PC-3 (cell line): ENCODE measurements around the gene DLG2. TPM values are rescaled to one million over a fixed set of nuclear protein-coding genes. Genes with fewer than 3 reads are reported as not detected.

Experiments used
- ATAC-seq: fragments of 200-7000 bp; cut with Tn5 transposase; 2 replicates; pipeline ENCODE4 v1.9.1; 2020; ENCODE audit warnings: mild to moderate bottlenecking, moderate library complexity
- BruUV-seq: library from RNA; stranded (reverse); fragments of 400-500 nt; replicated peaks from 2 replicates; lab custom pipeline; 2021; lab: Mats Ljungman, UMichigan
- CTCF ChIA-PET: fragments of 300-600 bp; sonication (Branson Sonifier 250); formaldehyde crosslinking; loops from one replicate; lab custom pipeline; 2022; ENCODE audit warnings: antibody characterized with exemption; lab: Charles Lee
- POLR2A ChIA-PET: fragments of 300-600 bp; sonication (Branson Sonifier 250); formaldehyde crosslinking; loops from one replicate; lab custom pipeline; 2022; ENCODE audit warnings: antibody characterized with exemption; ENCODE audit not compliant: unreplicated experiment; lab: Charles Lee
- DNase-seq: peaks from one replicate; pipeline ENCODE4 v3.0.0-alpha.2; 2015
- H2AFZ ChIP-seq: fragments of 300-600 bp; sonication (generic); 2 replicates; pipeline ENCODE4 v1.6.0; 2016; ENCODE audit warnings: antibody characterized with exemption, low read length
- H3F3A ChIP-seq: fragments of 300-600 bp; sonication (generic); one replicate; pipeline ENCODE4 v1.6.0; 2017; ENCODE audit warnings: antibody characterized with exemption, low read length, control low read depth, mild to moderate bottlenecking; ENCODE audit not compliant: unreplicated experiment
- H3K27ac ChIP-seq: fragments of 300-600 bp; sonication (generic); 2 replicates; pipeline ENCODE4 v1.5.1; 2016; ENCODE audit warnings: mild to moderate bottlenecking, low read length
- H3K27me3 ChIP-seq: fragments of 300-600 bp; sonication (generic); 2 replicates; pipeline ENCODE4 v1.6.1; 2016; ENCODE audit warnings: low read length, mixed read lengths
- H3K36me3 ChIP-seq: fragments of 300-600 bp; sonication (generic); 2 replicates; pipeline ENCODE4 v1.6.1; 2016; ENCODE audit warnings: low read depth, mixed run types, low read length, mixed read lengths
- H3K4me1 ChIP-seq: fragments of 300-600 bp; sonication (generic); 2 replicates; pipeline ENCODE4 v1.5.1; 2016; ENCODE audit warnings: low read length; ENCODE audit not compliant: insufficient read depth
- H3K4me2 ChIP-seq: fragments of 300-600 bp; sonication (generic); 2 replicates; pipeline ENCODE4 v1.6.0; 2016; ENCODE audit warnings: low read length
- H3K4me3 ChIP-seq: fragments of 300-600 bp; sonication (generic); 2 replicates; pipeline ENCODE4 v1.5.1; 2016; ENCODE audit warnings: mild to moderate bottlenecking, low read length, mixed read lengths
- H3K79me2 ChIP-seq: fragments of 300-600 bp; sonication (generic); 2 replicates; pipeline ENCODE4 v1.6.1; 2017; ENCODE audit warnings: low read length, mixed read lengths
- H3K9ac ChIP-seq: fragments of 300-600 bp; sonication (generic); 2 replicates; pipeline ENCODE4 v1.6.0; 2016; ENCODE audit warnings: mild to moderate bottlenecking, low read length
- H3K9me2 ChIP-seq: fragments of 300-600 bp; sonication (generic); replicated peaks from 2 replicates; pipeline ENCODE4 v1.6.1; 2016; ENCODE audit warnings: mixed run types, low read length, mixed read lengths
- H3K9me3 ChIP-seq: fragments of 300-600 bp; sonication (generic); 2 replicates; pipeline ENCODE4 v1.6.1; 2016; ENCODE audit warnings: low read length, mixed read lengths
- H4K20me1 ChIP-seq: fragments of 300-600 bp; sonication (generic); 2 replicates; pipeline ENCODE4 v1.6.1; 2016; ENCODE audit warnings: low read length, mixed read lengths
- EZH2 ChIP-seq: fragments of 300-600 bp; sonication (generic); IDR thresholded peaks from one replicate; pipeline ENCODE4 v1.6.1; 2017; ENCODE audit warnings: antibody characterized with exemption, mild to moderate bottlenecking, low read length; ENCODE audit not compliant: unreplicated experiment
- EZH2phosphoT487 ChIP-seq: fragments of 300-600 bp; sonication (generic); IDR thresholded peaks from 2 replicates; pipeline ENCODE4 v1.6.1; 2018; ENCODE audit warnings: mild to moderate bottlenecking, antibody characterized with exemption, low read length, borderline replicate concordance
- intact Hi-C: fragments of 100-400 bp; cut with micrococcal nuclease; formaldehyde crosslinking; loops from 2 replicates; pipeline ENCODE4 v1.9.0; 2023
- total RNA-seq: library from RNA; depleted of rRNA; stranded (reverse); fragments of >200 nt; gene quantifications from 2 replicates; pipeline ENCODE4 v1.2.3, GENCODE V29; 2014
- TF ChIP-seq, protein P1 (sequence below): fragments of 300-600 bp; sonication (generic); conservative IDR thresholded peaks from 2 replicates; pipeline ENCODE4 v1.5.1; 2017; ENCODE audit warnings: antibody characterized with exemption, low read depth, mild to moderate bottlenecking, low read length

Gene DLG2
- total RNA-seq, 1 experiment from 2014 or later, result 0.58 TPM

DNA sequence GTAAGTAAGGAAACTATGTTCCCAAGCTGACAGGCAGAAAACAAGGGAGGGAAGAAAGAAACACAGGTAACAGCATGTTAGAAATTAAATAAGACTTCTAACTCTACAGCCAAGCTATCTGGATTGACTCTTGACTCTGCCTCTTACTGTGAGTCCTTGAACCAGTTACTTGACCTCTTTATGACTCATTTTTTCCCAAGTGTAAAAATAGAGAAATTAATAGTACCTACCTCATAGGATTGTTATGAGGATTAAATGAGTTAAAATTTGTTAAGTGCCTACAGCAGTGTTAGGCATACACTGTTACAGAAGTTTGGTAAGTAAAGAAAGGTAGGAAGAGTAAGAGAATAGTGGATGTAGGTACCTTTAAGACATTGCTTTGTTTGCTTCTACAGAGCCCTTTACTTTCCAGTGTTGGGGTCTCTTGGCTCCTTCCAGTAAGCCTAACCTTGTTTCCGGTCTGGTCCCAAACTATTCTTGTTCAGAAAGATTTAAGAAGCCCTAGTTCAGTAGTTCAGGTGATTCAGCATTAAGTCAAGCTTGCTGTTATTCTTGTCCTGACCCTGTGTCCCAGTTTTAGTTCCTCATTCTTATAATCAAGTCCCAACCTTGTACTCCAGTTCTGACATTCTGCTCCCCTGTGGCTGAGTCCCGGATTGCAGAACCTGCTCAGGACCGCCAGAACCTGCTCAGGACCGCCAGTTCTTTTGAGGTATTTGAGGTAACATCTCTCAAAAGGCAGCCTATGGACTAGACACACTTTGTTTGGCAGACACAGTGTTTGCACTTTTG, 1377.6 kb downstream of the DLG2 start:
- ATAC-seq (no peak), DNase-seq (no peak)
- H3K9me3 ChIP-seq, result no peaks in the 10 kb centered on the region
- intact Hi-C loops, result no loop called here
- no peak overlapping the region for H2AFZ ChIP-seq
- H3K27me3 ChIP-seq, result no peaks in the 10 kb centered on the region
- ChIA-PET POLR2A (no interaction called here), CTCF (no interaction called here)
- H3K4me1 ChIP-seq, result no peaks in the 10 kb centered on the region
- H3K4me2 ChIP-seq, result no peak overlapping the region
- H3K9ac ChIP-seq, result no peak overlapping the region
- no peaks in the 10 kb centered on the region for H3K36me3 ChIP-seq
- BruUV-seq, result no TSS peak
- H3K79me2 ChIP-seq, result no peaks in the 10 kb centered on the region
- TF ChIP-seq, protein P1, sequence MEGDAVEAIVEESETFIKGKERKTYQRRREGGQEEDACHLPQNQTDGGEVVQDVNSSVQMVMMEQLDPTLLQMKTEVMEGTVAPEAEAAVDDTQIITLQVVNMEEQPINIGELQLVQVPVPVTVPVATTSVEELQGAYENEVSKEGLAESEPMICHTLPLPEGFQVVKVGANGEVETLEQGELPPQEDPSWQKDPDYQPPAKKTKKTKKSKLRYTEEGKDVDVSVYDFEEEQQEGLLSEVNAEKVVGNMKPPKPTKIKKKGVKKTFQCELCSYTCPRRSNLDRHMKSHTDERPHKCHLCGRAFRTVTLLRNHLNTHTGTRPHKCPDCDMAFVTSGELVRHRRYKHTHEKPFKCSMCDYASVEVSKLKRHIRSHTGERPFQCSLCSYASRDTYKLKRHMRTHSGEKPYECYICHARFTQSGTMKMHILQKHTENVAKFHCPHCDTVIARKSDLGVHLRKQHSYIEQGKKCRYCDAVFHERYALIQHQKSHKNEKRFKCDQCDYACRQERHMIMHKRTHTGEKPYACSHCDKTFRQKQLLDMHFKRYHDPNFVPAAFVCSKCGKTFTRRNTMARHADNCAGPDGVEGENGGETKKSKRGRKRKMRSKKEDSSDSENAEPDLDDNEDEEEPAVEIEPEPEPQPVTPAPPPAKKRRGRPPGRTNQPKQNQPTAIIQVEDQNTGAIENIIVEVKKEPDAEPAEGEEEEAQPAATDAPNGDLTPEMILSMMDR, result no peak
- TF ChIP-seq EZH2phosphoT487, result no peak
- no peak for TF ChIP-seq EZH2
- no peak overlapping the region for H3K4me3 ChIP-seq
- no peak overlapping the region for H3K27ac ChIP-seq
- H3K9me2 ChIP-seq, result no peaks in the 10 kb centered on the region
- H3F3A ChIP-seq, result no peaks in the 10 kb centered on the region
- no peaks in the 10 kb centered on the region for H4K20me1 ChIP-seq

DNA sequence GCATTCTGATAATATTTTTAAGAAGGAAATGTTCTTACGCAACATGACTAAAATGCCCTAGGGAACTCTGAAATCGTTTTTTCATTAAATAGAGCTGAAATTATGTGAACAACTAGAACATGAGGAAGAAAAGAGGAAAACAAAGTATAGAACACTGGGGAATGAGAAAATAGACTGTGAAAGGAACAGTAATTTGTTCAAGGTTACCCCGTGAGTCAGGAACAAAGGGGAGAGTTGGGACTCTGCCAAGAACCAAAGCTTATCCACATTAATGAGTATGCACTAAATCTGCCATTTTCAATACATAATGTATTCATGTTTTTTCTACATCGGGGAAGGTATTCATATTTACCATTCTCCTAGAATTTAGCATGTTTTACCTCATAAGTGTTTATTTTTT, 1379.2 kb downstream of the DLG2 start:
- H3F3A ChIP-seq, result no peaks in the 10 kb centered on the region
- no peaks in the 10 kb centered on the region for H3K27me3 ChIP-seq
- ATAC-seq (no peak), DNase-seq (no peak)
- H3K79me2 ChIP-seq, result no peaks in the 10 kb centered on the region
- no peak overlapping the region for H2AFZ ChIP-seq
- TF ChIP-seq EZH2phosphoT487, result no peak
- TF ChIP-seq EZH2, result no peak
- no TSS peak for BruUV-seq
- ChIA-PET POLR2A (no interaction called here), CTCF (no interaction called here)
- intact Hi-C loops, result no loop called here
- no peak overlapping the region for H3K4me2 ChIP-seq
- H3K27ac ChIP-seq, result no peak overlapping the region
- no peaks in the 10 kb centered on the region for H4K20me1 ChIP-seq
- H3K4me3 ChIP-seq, result no peak overlapping the region
- no peaks in the 10 kb centered on the region for H3K9me2 ChIP-seq
- no peaks in the 10 kb centered on the region for H3K9me3 ChIP-seq
- H3K9ac ChIP-seq, result no peak overlapping the region
- H3K4me1 ChIP-seq, result no peaks in the 10 kb centered on the region
- no peaks in the 10 kb centered on the region for H3K36me3 ChIP-seq

DNA sequence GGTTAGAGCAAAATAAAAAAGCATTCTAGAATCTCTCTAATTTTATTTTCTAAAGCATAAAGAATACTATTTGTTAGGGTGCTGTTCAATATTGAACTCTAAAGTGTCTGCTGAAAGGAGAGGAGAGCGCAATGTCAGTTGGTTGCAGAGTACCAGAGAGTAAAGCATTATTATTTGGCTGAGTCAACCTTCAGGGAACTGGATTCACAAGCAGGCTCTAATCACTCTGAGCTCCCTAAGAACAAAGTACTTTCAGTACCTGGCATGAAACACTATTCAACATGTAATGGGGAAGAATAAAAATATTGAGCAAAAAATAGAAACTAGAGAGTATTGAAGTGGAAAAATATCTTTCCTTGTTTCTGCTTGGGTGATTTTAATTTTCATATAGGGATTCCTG, 1380.0 kb downstream of the DLG2 start:
- CTCF ChIA-PET, result no interaction called here
- no peak overlapping the region for H3K4me2 ChIP-seq
- no TSS peak for BruUV-seq

More for the DNA sequence above, 1380.0 kb downstream of the DLG2 start:
- H3K27me3 ChIP-seq, result no peaks in the 10 kb centered on the region
- no peaks in the 10 kb centered on the region for H3F3A ChIP-seq
- H4K20me1 ChIP-seq, result no peaks in the 10 kb centered on the region
- H3K9me2 ChIP-seq, result no peaks in the 10 kb centered on the region
- intact Hi-C loops, result no loop called here
- H3K36me3 ChIP-seq, result no peaks in the 10 kb centered on the region
- TF ChIP-seq, protein P1, result no peak
- TF ChIP-seq EZH2, result no peak
- TF ChIP-seq EZH2phosphoT487, result no peak
- no peaks in the 10 kb centered on the region for H3K9me3 ChIP-seq
- H2AFZ ChIP-seq, result no peak overlapping the region
- H3K79me2 ChIP-seq, result no peaks in the 10 kb centered on the region
- H3K27ac ChIP-seq, result no peak overlapping the region
- ATAC-seq, result no peak
- H3K4me1 ChIP-seq, result no peaks in the 10 kb centered on the region
- no peak overlapping the region for H3K4me3 ChIP-seq
- H3K9ac ChIP-seq, result no peak overlapping the region
- POLR2A ChIA-PET, result no interaction called here
- DNase-seq, result no peak
